ENCODE measurements around the gene DGKB.

Gene DGKB

GRCh38 chr7:14375998-14376397 lies 526.6 kb downstream of the DGKB start:
- H3K4me3 ChIP-seq (ENCODE audit: low read length), result no peak overlapping the region
- DNase-seq (ENCODE audit: low read depth), result no peak

GRCh38 chr7:14374336-14374735 lies 528.2 kb downstream of the DGKB start:
- H3K4me3 ChIP-seq (ENCODE audit: low read length), result no peak overlapping the region
- no peak for DNase-seq (ENCODE audit: low read depth)
- no peak for TF ChIP-seq CTCF (conservative IDR thresholded peaks at IDR 0.05; ENCODE audit: low read depth, low read length)

More at GRCh38 chr7:14375998-14376397, 526.6 kb downstream of the DGKB start:
- no peak for TF ChIP-seq CTCF (conservative IDR thresholded peaks at IDR 0.05; ENCODE audit: low read depth, low read length)

- H3K4me3 ChIP-seq (ENCODE audit: low read length), result no peak overlapping the region
- DNase-seq (ENCODE audit: low read depth), result no peak
- TF ChIP-seq CTCF (conservative IDR thresholded peaks at IDR 0.05; ENCODE audit: low read depth, low read length), result no peak
Observed at GRCh38 chr7:14368285-14368684, 534.3 kb downstream of the DGKB start.

GRCh38 chr7:14351167-14351566 lies 551.4 kb downstream of the DGKB start:
- H3K4me3 ChIP-seq (ENCODE audit: low read length), result no peak overlapping the region
- DNase-seq (ENCODE audit: low read depth), result no peak
- no peak for TF ChIP-seq CTCF (conservative IDR thresholded peaks at IDR 0.05; ENCODE audit: low read depth, low read length)

- no peak for DNase-seq (ENCODE audit: low read depth)
- no peak overlapping the region for H3K4me3 ChIP-seq (ENCODE audit: low read length)
- no peak for TF ChIP-seq CTCF (conservative IDR thresholded peaks at IDR 0.05; ENCODE audit: low read depth, low read length)
Observed at GRCh38 chr7:14341200-14341775, 561.3 kb downstream of the DGKB start.

- TF ChIP-seq CTCF (conservative IDR thresholded peaks at IDR 0.05; ENCODE audit: low read depth, low read length), result no peak
- H3K4me3 ChIP-seq (ENCODE audit: low read length), result no peak overlapping the region
- no peak for DNase-seq (ENCODE audit: low read depth)
Observed at GRCh38 chr7:14340393-14341074, 562.0 kb downstream of the DGKB start.

- no peak for TF ChIP-seq CTCF (conservative IDR thresholded peaks at IDR 0.05; ENCODE audit: low read depth, low read length)
- H3K4me3 ChIP-seq (ENCODE audit: low read length), result no peak overlapping the region
- DNase-seq (ENCODE audit: low read depth), result no peak
Observed at GRCh38 chr7:14339861-14340260, 562.7 kb downstream of the DGKB start.

Measured in retinal pigment epithelial cell (primary cell).